Heart left ventricle (tissue), 13 donors: ENCODE data around the gene RAVER2.

Experiments used
- CTCF ChIP-seq, 12 donors: fragments of 200-600 bp; sonication (generic) in 4 of 12; IDR thresholded peaks; one replicate each; pipeline versions ENCODE4 v1.5.0 to v1.8.0; 2018 to 2022; ENCODE audit warnings: antibody characterized with exemption in 12 of 12, mild to moderate bottlenecking in 5 of 12
- POLR2A ChIP-seq, 2 donors: fragments of 450-650 bp; IDR thresholded peaks; one replicate each; pipeline ENCODE4 v1.6.1; 2017; ENCODE audit warnings: antibody characterized with exemption in 2 of 2, mild to moderate bottlenecking in 2 of 2, moderate library complexity in 2 of 2
- donor health status: ischemic (EF 13 %, LVEDD 7.1; RV severe dilation, severe dysfunction).
- donor health status: DM: no; HTN: yes; CAD: no.
- donor health status: DM: no; HTN: no; CAD: no.
- donor health status: ischemic (EF 25% LVEDD 6.9; RV normal size, moderate dysfunction).
- donor health status: ischemic (EF 25% LVEDD 5.7; RV mildly dilated, moderate dysfunction).
- donor health status: ischemic (EF 35%, LVEDD 5.7; RV mildly dilated, moderate dysfunction).
- donor health status: nonischemic (EF 11% LVEDD 7.7; RV severe dilation, severe dysfunction).
- donor health status: DM: yes; HTN: yes; CAD: no.
- donor health status: PGD.
- donor health status: ischemic (EF 29% LVEDD 5.4; RV normal size, mild dysfunction).
- donor health status: nonischemic (EF 23%, LVEDD 6.1; RV moderate dilation, normal function).

GRCh38 chr1:64766429-64766828 lies 21.6 kb downstream of the RAVER2 start:
- no peak for TF ChIP-seq CTCF (IDR thresholded peaks at IDR 0.05)
- no peak for TF ChIP-seq POLR2A (IDR thresholded peaks at IDR 0.05)
